Hippocampal formation (tissue), 2 donors: Measurements from ENCODE around the gene ELL2.

ENCODE experiments used
- DNase-seq, 2 donors: peaks; one replicate each; lab custom pipeline; 2025; lab: John Stamatoyannopoulos, UW

Gene ELL2

DNA sequence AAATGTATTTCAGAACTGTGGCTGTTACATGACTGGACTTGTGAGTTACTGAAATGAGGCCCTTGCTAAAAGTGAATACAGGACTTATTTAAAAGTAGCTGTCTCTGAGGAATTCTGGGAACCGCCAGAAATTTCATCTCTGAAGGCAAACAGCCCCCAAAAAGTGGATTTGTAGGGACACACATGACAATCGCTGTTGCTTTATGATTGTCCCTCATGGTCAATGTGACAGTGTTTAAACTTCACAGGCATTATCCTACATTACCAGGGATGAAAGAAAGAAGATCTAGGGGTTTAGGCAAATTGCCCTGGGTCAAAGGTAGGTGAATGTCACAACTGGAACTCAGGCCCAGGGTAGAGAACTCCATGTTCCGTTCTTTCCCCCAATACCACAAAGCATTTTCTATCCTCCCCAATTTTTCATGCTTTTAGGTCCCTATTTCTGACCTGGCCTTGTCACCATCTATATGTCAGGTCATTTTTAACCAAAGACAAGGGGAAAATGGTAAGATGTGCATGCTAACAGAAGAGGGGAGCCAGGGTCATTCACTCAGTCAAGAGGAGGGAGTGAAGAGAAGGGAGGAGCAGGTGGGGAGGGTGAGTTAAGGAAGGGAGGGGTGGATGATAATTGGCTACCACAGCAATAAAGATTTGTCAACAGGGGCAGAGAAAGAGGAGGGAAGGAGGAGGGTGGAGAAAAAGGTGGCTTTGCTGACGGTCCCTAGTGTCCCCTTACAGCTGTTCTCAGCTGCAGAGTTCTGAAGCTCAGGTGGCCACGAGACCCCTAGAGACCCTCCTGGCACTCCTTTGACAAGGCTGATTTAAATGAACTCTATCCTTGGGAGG is 81.3 kb downstream of the ELL2 start:
- no peak for DNase-seq

DNA sequence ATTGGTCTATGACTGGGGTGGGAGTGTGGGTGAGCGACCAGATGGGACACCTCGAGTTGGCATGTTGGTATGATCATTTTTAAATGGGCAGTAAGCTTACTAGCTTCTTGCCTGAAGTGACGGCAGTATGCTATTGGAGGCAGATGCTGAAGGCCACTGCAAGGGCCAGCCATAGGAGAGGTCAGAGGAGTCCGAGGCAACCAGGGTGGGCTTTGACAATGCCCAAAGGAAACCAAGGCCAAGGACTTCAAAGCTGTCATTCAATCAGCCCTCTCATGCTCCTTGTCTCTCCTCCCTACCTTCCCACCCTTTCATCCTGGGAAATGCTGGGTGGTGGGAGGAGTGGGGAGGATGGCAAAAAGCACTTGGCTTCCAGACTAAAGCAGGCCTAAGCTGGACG is 82.0 kb downstream of the ELL2 start:
- DNase-seq: no peak

GRCh38 chr5:95878417-95879323 is 83.0 kb downstream of the ELL2 start:
- no peak for DNase-seq

DNA sequence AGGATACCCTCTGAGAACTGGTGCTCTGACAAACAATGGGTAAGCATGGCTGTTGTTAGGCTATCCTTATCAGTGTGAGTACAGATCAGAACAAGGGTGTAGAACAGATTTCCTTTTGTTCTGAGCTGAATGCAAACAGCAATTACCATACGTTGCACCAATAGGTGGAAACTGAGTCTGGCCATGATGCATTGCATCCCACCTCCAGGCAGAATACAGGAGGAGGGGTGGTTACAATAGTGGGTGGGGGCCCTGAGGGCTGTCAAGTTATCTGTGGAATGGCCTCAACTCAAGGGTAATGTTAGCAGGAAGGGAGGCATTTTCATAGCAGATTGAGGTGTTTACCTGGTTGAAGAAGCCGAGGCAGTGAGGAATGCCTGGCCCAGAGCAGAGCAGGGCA is 84.9 kb downstream of the ELL2 start:
- DNase-seq: no peak

- DNase-seq: no peak
Observed at GRCh38 chr5:95874246-95874645, 87.4 kb downstream of the ELL2 start.

DNA sequence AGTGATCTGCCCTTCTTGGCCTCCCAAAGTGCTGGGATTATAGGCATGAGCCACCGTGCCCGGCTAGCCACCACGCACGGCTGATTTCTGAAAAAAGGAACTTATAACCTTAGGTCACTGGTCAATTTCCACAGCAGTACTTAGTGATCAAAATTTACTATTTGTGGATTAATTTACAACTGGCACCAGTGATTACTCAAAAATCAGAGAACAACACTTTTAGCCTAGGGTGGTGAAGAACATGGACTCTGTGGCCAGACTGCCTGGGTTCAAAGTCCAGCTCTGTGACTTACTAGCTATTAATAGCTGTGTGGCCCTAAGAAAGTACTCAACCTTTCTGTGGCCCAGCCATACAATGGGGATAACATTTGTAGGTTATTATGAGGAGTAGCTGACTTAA is 88.3 kb downstream of the ELL2 start:
- no peak for DNase-seq

- DNase-seq: no peak
Observed at GRCh38 chr5:95872346-95873268, 89.0 kb downstream of the ELL2 start.

DNA sequence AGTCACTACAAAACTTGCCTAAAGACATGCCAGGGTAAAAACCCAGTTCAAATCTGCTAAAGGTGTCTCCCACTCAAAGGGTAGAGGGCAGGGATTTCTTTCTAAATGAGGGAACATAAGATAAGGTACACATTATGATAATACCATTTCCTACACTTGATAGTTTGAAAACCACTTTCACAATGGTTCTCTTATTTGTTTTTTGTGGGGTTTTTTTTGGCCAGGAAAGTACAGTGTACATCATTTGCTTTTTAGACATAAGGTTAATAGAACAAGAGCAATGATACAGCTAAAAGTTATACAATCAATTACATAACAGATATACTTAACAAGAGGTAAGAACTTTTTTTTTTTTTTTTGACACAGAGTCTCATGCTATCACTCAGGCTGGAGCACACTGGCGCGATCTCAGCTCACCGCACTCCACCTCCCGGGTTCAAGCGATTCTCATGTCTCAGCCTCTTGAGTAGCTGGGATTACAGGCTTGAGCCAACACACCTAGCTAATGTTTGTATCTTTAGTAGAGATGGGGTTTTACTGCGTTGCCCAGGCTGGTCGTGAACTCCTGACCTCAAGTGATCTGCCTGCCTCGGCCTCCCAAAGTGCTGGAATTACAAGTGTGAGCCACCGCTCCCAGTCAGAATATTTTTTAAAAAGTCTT is 90.4 kb downstream of the ELL2 start:
- no peak for DNase-seq

- no peak for DNase-seq
Observed at GRCh38 chr5:95870105-95870672, 91.5 kb downstream of the ELL2 start.

GRCh38 chr5:95869173-95869855 is 92.3 kb downstream of the ELL2 start:
- DNase-seq: peak in 1 of 2 donors; percentile 11

DNA sequence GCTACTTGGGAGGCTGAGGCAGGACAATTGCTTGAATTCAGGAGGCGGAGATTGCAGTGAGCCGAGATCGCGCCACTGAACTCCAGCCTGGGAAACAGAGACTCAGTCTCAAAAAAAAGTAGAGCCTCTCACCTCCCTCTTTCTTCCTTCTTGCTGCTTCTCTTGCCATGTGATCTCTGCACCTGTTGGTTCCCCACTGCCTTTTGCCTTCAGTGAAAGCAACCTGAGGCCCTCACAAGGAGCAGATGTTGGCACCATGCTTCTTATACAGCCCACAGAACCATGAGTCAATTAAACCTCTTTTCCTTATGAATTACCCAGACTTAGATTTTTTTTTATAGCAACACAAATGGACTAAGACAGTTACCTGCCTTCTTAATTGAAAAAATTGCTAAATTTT is 93.5 kb downstream of the ELL2 start:
- DNase-seq: no peak

DNA sequence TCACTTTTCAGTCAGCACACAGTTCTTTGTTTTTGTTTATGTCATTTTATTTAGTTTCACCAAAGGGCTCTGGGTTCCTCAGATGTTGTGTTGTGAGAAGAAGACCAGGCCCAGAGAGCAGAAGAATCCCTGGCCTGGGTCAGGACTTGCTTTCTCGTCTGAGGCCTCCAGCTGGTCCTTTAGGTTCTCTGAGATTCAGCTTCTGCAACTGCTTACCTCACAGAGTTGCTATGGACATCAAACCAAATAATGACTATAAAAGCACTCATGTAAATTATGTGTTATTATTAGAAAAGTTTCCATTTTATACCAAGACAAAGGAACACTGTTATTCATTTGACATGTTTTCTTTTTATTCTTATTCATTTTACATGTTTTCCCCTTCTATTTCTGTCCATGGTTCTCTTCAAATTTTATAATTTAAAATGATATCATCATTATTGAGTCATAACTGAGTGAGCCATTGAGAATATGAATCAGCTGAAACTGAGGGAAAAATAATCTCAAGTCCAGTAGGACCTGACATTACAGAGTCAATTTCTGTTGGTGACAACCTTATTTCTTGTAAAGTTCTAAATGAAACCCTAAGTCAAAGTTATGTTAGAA is 95.1 kb downstream of the ELL2 start:
- no peak for DNase-seq

DNA sequence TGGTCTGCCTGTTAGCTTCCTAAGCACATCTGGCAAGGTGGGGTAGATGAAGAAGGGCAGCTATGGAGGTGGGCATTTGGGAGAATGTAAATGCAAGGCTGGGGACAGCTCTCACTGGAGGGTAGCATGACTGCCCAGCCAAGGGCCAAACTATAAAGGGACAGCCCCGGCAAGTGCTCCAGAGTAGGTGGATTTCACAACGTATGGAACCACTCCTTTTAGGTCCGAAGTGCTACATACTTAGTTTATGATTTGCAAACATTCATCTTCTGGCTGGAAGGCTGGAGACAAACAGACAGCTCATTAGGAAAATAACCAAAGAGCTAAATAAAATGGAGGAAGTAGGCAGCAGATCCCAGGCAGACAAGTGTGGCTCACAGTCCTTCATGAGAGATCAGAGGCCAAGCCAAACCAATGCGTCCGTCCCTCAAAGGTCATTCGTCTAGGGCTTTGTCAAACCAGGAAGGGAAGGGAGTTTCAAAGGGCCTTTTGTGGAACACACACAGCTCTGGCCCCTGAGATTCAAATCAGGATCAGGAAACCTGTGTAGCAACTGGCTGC is 96.6 kb downstream of the ELL2 start:
- no peak for DNase-seq

DNA sequence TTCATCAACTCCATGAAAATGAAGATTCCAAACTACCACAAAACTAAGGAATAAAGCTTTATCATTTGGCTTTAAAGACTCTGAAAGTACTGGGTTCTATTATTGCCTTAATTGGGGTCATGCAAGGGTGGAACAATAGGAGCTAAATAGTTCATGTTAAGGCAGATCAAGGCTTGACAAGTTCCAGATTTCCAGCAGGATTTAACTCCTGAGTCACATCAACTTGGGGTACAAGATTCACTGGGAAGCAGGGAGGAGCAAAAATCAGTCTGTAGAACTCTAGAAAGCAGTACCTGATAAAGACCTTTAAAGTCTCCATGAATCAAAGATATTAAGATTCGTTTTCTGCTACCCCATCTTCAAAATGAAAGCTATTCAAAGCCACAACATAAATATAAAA is 97.2 kb downstream of the ELL2 start:
- no peak for DNase-seq

DNA sequence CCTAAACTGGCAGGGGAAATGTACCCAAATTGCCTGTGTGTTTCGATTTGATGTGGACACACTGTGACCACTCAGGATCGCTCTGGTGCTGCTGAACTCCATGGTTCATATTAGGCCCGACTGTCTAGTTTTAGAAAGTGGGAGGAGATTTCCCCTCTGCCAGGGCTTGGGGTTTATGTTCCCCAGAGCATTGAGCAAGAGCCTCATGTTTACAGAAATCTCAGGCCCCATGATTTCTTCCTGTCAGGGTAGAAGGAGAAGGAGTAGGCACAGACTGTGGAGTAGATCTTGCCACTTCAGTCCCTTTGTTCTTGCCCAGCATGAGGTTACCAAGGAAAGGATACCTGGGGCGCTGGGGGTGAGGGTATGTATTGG is 98.3 kb downstream of the ELL2 start:
- peak in 1 of 2 donors; percentile 43 for DNase-seq

GRCh38 chr5:95862671-95863382 is 98.8 kb downstream of the ELL2 start:
- DNase-seq: no peak

- DNase-seq: no peak
Observed at GRCh38 chr5:95861864-95862561, 99.6 kb downstream of the ELL2 start.

DNA sequence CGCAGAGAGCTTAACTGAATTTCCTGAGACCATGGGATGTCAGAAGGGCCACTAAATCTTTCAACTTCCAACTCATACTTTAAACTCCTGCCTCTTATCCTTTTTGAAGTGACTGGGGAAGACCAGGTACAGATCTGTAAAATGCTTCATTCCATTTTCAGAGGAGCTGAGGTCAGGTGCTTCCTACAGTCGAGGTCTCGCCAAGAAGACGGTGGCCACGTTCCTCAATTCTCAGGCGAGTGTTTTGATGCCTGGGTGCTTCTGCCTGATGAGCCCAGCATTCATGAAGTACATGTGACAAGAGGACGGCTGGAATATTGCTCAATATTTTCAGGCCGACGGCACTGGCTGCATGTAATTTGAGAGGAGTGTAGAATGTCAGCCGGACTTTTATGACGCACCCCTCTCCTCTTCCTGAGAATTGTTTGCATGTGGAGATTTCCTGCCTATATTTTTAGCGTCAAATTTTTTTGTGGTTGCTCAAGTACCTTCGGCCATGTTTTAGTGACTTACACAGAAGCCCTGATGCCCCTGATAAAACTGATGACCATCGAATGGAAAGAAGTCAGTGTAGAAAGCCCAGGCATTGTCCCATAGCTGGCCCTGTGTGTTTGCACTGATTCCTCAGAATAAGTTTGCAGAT is 100.3 kb downstream of the ELL2 start:
- no peak for DNase-seq
